Measurements from ENCODE around the gene HOXC5.

The HOXC5 gene

GRCh38 chr12:53994264-53995001 lies 38.4 kb upstream of the HOXC5 start:
- intact Hi-C loops (cut with DNase I): no loop called here
- DNase-seq: no peak

DNA sequence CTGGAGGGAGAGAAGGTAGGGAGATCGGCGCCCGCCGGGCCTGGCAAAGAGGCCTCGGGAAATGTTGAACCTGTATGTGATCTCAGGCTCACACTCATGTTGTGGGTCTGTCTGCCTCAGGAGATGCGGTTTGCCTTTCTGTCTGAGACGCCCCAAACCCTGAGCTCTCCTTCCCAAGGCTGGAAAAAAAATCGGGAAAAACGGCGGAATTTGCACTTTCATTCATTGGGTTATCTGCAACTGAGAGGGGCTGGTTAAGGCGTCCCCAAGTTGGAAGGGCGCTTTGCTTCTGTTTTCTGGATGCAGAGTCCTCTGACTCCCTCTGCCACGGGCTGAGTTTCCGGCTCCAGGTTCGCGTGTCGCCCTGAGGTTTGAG lies 37.9 kb upstream of the HOXC5 start:
- no peak for DNase-seq
- intact Hi-C loops (cut with DNase I): no loop called here

GRCh38 chr12:53995378-53996239 lies 37.2 kb upstream of the HOXC5 start:
- intact Hi-C loops (cut with DNase I): no loop called here
- DNase-seq: no peak

- DNase-seq: no peak
- intact Hi-C loops (cut with DNase I): no loop called here
Measured at GRCh38 chr12:53996240-53997203, 36.3 kb upstream of the HOXC5 start.

- intact Hi-C loops (cut with DNase I): no loop called here
- no peak for DNase-seq
Measured at GRCh38 chr12:53997204-53998109, 35.4 kb upstream of the HOXC5 start.

GRCh38 chr12:53998110-53998899 lies 34.5 kb upstream of the HOXC5 start:
- intact Hi-C loops (cut with DNase I): no loop called here
- DNase-seq: no peak

- intact Hi-C loops (cut with DNase I): no loop called here
- no peak for DNase-seq
Measured at GRCh38 chr12:53998900-53999236, 34.0 kb upstream of the HOXC5 start.

GRCh38 chr12:53999559-54000115 lies 33.2 kb upstream of the HOXC5 start:
- DNase-seq: no peak
- intact Hi-C loops (cut with DNase I): loop anchor here (10.0 kb wide), 1 partner anchor 295 kb away; no protein-coding TSS in a partner anchor

- intact Hi-C loops (cut with DNase I): loop anchor here (10.0 kb wide), 1 partner anchor 296 kb away; no protein-coding TSS in a partner anchor
- no peak for DNase-seq
Measured at GRCh38 chr12:54000116-54001114, 32.4 kb upstream of the HOXC5 start, which contains the start of gene HOXC9. Gene HOXC9 (plus strand): TSS chr12:54000161. CDS start chr12:54000189, 28 bp downstream.

DNA sequence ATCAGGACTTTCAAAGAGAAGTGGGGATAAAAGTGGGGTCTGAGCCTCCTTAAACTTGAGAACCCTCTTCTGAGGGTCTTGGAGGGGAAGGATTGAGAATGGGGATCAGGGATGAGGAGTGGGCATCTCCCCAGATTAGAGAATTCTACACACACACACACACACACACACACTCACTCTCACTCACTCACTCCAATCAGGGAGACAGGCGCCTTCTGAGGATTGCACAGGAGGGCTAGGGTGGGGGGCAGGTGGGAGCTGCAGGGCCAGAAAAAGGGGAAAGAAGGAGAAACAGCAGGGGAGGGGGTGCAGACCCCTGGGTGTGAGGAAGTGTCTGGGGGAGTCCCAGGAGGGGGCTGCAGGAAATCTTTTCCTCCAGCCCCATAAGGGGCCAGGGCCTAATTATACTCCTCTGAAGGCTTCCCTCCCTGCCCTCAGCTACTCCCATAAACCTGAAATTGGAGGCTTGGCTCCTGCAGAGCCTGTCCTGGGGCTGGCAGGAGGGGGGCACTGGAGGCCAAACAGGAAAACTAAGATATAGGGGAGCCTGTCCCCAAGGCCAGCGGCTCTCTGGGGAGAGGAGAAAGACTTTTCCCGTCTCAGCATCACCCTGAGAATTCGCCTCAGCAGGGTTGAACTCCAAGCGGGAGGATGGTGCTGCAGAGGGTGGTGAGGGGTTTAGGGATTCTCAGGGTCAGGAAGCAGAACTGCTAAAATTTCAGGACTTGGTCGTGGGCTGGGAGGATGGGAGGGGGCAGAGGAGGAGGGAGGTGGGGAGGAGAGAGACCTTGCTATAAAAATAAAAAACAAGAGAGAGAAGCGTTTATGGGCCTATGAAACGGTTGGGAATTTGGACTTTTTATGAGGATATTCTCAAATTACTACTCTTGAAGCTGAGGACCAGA lies 31.3 kb upstream of the HOXC5 start:
- DNase-seq: no peak
- intact Hi-C loops (cut with DNase I): loop anchor here (10.0 kb wide), 1 partner anchor 297 kb away; no protein-coding TSS in a partner anchor

DNA sequence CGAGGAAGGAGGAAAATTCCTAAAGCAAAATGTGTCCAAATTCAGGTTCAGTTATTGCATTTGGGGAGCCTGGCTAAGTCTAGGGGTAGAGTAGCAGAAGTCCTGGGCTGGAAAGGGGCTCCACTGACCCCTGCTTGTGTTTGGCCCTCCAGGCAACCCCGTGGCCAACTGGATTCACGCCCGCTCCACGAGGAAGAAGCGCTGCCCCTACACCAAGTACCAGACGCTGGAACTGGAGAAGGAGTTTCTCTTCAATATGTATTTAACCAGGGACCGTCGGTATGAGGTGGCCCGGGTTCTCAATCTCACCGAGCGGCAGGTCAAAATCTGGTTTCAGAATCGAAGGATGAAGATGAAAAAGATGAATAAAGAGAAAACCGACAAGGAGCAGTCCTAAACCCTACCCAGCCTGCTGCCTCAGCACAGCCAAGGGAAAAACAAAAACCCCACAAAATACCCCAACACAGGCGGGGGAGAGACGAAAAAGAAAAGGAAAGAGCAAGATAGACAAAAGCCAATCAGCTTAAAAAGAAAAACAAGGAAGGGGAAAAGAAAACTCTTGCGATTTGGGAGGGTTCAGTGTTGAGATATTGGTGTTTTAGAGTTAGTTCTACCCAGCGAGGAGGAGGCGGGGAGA lies 30.5 kb upstream of the HOXC5 start:
- no peak for DNase-seq
- intact Hi-C loops (cut with DNase I): loop anchor here (10.0 kb wide), 1 partner anchor 298 kb away; no protein-coding TSS in a partner anchor

- DNase-seq: no peak
- intact Hi-C loops (cut with DNase I): loop anchor here (10.0 kb wide), 1 partner anchor 298 kb away; no protein-coding TSS in a partner anchor
Measured at GRCh38 chr12:54002915-54003389, 29.9 kb upstream of the HOXC5 start.

GRCh38 chr12:54003625-54004024 lies 29.2 kb upstream of the HOXC5 start:
- no peak for DNase-seq
- intact Hi-C loops (cut with DNase I): loop anchor here (10.0 kb wide), 1 partner anchor 299 kb away; no protein-coding TSS in a partner anchor
